Measurements from ENCODE around the gene SRI.

DNA sequence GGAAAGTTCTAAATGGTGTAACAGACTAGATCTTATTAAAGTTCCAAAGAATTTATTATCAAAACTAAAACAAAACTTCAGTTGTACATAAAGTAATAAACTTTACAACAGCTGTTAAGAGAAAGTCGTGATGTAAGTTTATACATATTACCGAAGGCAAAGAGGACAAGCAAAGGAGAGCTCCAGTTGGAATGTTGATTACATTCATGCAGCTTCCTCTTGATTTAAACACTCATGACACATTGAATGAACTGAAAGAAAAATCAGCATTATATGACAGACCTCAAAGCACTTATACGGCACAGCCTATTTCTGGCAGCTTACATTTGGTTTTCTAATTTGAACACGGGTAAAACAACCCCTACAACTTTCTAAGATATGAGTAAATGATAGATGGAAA lies 13.6 kb downstream of the SRI start:
- TF ChIP-seq, protein P1, sequence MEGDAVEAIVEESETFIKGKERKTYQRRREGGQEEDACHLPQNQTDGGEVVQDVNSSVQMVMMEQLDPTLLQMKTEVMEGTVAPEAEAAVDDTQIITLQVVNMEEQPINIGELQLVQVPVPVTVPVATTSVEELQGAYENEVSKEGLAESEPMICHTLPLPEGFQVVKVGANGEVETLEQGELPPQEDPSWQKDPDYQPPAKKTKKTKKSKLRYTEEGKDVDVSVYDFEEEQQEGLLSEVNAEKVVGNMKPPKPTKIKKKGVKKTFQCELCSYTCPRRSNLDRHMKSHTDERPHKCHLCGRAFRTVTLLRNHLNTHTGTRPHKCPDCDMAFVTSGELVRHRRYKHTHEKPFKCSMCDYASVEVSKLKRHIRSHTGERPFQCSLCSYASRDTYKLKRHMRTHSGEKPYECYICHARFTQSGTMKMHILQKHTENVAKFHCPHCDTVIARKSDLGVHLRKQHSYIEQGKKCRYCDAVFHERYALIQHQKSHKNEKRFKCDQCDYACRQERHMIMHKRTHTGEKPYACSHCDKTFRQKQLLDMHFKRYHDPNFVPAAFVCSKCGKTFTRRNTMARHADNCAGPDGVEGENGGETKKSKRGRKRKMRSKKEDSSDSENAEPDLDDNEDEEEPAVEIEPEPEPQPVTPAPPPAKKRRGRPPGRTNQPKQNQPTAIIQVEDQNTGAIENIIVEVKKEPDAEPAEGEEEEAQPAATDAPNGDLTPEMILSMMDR (IDR thresholded peaks at IDR 0.05): no peak
- no peak for TF ChIP-seq POLR2A (IDR thresholded peaks at IDR 0.05)

Measured in esophagus squamous epithelium (tissue), 4 donors.